Suprapubic skin (tissue), 4 donors: Measurements from ENCODE around the gene SLC15A1.

ENCODE experiments used
- EP300 ChIP-seq: sonication (generic); formaldehyde crosslinking; IDR thresholded peaks from one replicate; pipeline ENCODE4 v1.6.1; 2017; ENCODE audit warnings: antibody characterized with exemption
- POLR2AphosphoS5 ChIP-seq, 3 donors: sonication (generic); formaldehyde crosslinking; IDR thresholded peaks; one replicate each; pipeline ENCODE4 v1.6.1; 2017; ENCODE audit warnings: antibody characterized with exemption in 3 of 3
- TF ChIP-seq, protein P1 (sequence below), 2 donors: fragments of 200-600 bp in 1 of 2; fragments of 450-650 bp in 1 of 2; sonication (generic) in 1 of 2; IDR thresholded peaks; one replicate each; pipeline ENCODE4 v1.5.1; 2016 to 2019; ENCODE audit warnings: antibody characterized with exemption in 2 of 2, mild to moderate bottlenecking in 1 of 2, moderate library complexity in 1 of 2

DNA sequence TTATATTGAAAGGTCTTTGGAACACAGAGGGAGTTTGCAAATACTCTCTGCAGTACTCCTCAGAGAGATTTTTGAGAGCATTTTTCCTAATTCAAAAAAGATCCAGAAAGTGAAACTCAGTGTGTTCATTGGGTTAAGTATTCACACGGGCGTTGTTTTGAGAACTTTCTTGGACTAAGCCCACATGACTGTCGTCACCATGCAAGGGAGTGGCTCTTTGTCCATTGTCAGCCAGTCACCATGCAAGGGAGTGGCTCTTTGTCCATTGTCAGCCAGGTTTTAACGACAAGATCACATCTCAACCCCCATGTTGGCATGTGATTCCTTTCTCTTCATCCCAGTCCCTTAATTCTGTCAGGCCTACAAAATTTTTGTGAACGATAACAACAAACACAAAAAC is 94.3 kb downstream of the SLC15A1 start:
- TF ChIP-seq, protein P1, sequence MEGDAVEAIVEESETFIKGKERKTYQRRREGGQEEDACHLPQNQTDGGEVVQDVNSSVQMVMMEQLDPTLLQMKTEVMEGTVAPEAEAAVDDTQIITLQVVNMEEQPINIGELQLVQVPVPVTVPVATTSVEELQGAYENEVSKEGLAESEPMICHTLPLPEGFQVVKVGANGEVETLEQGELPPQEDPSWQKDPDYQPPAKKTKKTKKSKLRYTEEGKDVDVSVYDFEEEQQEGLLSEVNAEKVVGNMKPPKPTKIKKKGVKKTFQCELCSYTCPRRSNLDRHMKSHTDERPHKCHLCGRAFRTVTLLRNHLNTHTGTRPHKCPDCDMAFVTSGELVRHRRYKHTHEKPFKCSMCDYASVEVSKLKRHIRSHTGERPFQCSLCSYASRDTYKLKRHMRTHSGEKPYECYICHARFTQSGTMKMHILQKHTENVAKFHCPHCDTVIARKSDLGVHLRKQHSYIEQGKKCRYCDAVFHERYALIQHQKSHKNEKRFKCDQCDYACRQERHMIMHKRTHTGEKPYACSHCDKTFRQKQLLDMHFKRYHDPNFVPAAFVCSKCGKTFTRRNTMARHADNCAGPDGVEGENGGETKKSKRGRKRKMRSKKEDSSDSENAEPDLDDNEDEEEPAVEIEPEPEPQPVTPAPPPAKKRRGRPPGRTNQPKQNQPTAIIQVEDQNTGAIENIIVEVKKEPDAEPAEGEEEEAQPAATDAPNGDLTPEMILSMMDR (IDR thresholded peaks at IDR 0.05) = no peak
- TF ChIP-seq POLR2AphosphoS5 (IDR thresholded peaks at IDR 0.05) (peak in 2 of 3 donors; percentile 3 to 7), EP300 (no peak)
